GM12874 (cell line): ENCODE data around the gene CFAP43.

ENCODE experiments used
- CTCF ChIP-seq: IDR thresholded peaks from 2 replicates; pipeline ENCODE4 v1.5.1; 2011; ENCODE audit warnings: low read depth, mild to moderate bottlenecking, control low read depth, low read length, moderate library complexity; ENCODE audit not compliant: insufficient read depth

CFAP43 gene

GRCh38 chr10:104103956-104104355, 128.2 kb downstream of the CFAP43 start:
- TF ChIP-seq CTCF = no peak

GRCh38 chr10:104101902-104102301, 130.3 kb downstream of the CFAP43 start:
- no peak for TF ChIP-seq CTCF

- no peak for TF ChIP-seq CTCF
Measured at GRCh38 chr10:104100795-104101194, 131.4 kb downstream of the CFAP43 start.

- no peak for TF ChIP-seq CTCF
Measured at GRCh38 chr10:104099941-104100340, 132.2 kb downstream of the CFAP43 start.

GRCh38 chr10:104099269-104099668, 132.9 kb downstream of the CFAP43 start:
- no peak for TF ChIP-seq CTCF

GRCh38 chr10:104098358-104098925, 133.7 kb downstream of the CFAP43 start:
- TF ChIP-seq CTCF = no peak

GRCh38 chr10:104096692-104097091, 135.5 kb downstream of the CFAP43 start:
- no peak for TF ChIP-seq CTCF
